ENCODE results near the gene P2RY14.

GRCh38 chr3:151225040-151225975, 53.0 kb downstream of the P2RY14 start:
- TF ChIP-seq POLR2AphosphoS5 (IDR thresholded peaks at IDR 0.05) (no peak), EP300 (IDR thresholded peaks at IDR 0.05) (no peak), CTCF (IDR thresholded peaks at IDR 0.05) (no peak)

Measured in stomach (tissue), 4 donors.